ENCODE measurements around the gene PFKP. TPM values are rescaled to one million over a fixed set of nuclear protein-coding genes. Genes with fewer than 3 reads are reported as not detected.
A peak's percentile ranks its signal among the peaks of the same experiment; 100 is the strongest.

The PFKP gene
- total and polyA plus RNA-seq, 4 donors = 15.1 to 49.8 (median 31.8) TPM

DNA sequence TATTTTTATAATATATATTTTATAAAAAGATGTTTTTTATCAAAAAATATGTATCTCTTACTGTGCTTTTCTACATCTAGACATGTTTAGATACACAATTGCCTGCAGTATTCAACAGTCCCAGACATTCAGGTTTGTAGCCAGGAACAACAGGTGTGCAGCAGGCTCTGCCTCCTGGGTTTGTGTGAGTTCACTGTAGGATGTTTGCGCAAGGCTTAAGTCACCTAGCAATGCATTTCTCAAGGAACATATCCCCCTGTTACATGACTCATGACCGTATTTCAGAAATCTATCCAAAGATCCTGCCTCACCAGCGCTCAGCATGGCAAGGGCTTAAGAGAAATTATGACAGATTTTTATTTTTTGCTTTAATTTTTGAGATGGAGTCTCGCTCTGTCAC, 63.8 kb downstream of the PFKP start:
- Histone ChIP-seq H3K4me1 (ENCODE audit: control insufficient read depth in 5 of 5, insufficient read depth in 5 of 5, low read length in 5 of 5) (peaks cover 0 to 4% (median 1%) of the 10 kb centered on the region in 5 donors), H3K9ac (ENCODE audit: insufficient read depth in 1 of 2, low read length in 2 of 2) (no peak overlapping the region), H3K27me3 (ENCODE audit: control insufficient read depth in 3 of 3, insufficient read depth in 3 of 3, low read length in 2 of 3) (no peaks in the 10 kb centered on the region), H3K4me3 (no peak overlapping the region), H3K27ac (ENCODE audit: low read depth in 1 of 2, low read length in 1 of 2) (no peak overlapping the region), H3K9me3 (ENCODE audit: control insufficient read depth in 4 of 4, insufficient read depth in 3 of 4, low read length in 3 of 4) (no peaks in the 10 kb centered on the region), H3K36me3 (ENCODE audit: control insufficient read depth in 4 of 4, insufficient read depth in 4 of 4, low read length in 4 of 4) (peaks cover 16 to 26% (median 24%) of the 10 kb centered on the region in 4 donors)
- TF ChIP-seq, protein P1, sequence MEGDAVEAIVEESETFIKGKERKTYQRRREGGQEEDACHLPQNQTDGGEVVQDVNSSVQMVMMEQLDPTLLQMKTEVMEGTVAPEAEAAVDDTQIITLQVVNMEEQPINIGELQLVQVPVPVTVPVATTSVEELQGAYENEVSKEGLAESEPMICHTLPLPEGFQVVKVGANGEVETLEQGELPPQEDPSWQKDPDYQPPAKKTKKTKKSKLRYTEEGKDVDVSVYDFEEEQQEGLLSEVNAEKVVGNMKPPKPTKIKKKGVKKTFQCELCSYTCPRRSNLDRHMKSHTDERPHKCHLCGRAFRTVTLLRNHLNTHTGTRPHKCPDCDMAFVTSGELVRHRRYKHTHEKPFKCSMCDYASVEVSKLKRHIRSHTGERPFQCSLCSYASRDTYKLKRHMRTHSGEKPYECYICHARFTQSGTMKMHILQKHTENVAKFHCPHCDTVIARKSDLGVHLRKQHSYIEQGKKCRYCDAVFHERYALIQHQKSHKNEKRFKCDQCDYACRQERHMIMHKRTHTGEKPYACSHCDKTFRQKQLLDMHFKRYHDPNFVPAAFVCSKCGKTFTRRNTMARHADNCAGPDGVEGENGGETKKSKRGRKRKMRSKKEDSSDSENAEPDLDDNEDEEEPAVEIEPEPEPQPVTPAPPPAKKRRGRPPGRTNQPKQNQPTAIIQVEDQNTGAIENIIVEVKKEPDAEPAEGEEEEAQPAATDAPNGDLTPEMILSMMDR (IDR thresholded peaks at IDR 0.05; ENCODE audit: control extremely low read depth, extremely low read depth) = no peak
- DNase-seq = peak in 2 of 3 donors; percentile 14 to 50
- no peak for ATAC-seq (ENCODE audit: insufficient read depth, low FRiP score)
- WGBS, 2 donors = 79 to 88% methylated on average over 4 of the region's 4 CpGs

DNA sequence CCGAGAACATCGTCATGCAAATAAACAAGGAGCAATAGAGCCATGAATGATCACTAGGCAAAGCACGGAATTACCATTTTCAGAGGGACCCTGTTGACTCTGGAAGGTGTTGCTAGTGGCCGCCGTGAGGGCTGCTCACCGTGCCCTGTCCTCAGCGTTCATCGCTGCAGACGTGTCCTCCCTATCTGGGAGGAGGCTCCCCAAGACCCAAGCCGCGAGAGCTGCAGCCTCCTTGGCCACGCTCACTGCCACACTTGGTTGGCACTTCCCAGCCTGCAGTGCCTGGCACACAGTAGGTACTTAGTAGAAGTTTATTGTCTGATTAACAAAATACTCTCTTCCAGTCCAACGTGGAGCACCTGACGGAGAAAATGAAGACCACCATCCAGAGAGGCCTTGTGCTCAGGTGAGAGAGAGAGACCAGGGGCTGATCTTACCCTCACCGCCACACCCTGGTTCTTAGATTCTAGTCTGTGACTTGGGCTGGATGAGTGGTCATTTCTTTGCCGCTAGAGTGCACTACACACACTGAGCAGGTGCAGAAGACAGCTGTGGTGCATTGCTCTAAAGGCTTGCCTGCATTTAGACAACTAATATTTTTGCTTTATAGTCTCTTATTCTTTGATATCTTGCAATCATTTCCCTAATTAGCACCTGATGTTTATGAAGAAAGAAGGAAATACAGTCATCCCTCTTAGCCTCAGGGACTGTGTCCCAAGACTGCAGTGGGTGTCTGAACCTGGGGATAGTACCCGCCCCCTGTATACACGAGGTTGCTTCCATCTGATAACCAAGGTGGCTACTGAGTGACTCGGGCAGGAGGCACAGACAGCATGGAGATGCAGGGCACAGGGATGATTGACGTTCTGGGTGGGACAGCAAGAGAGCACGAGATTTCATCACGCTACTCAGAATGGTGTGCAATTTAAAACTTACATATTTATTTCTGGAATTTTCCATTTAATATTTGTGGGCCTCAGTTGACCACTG, 65.0 kb downstream of the PFKP start:
- Histone ChIP-seq H3K9me3 (ENCODE audit: control insufficient read depth in 4 of 4, insufficient read depth in 3 of 4, low read length in 3 of 4) (no peaks in the 10 kb centered on the region), H3K4me1 (ENCODE audit: control insufficient read depth in 5 of 5, insufficient read depth in 5 of 5, low read length in 5 of 5) (peaks cover 0 to 3% (median 2%) of the 10 kb centered on the region in 5 donors), H3K4me3 (no peak overlapping the region), H3K36me3 (ENCODE audit: control insufficient read depth in 4 of 4, insufficient read depth in 4 of 4, low read length in 4 of 4) (peaks cover 24 to 35% (median 32%) of the 10 kb centered on the region in 4 donors), H3K27me3 (ENCODE audit: control insufficient read depth in 3 of 3, insufficient read depth in 3 of 3, low read length in 2 of 3) (no peaks in the 10 kb centered on the region), H3K27ac (ENCODE audit: low read depth in 1 of 2, low read length in 1 of 2) (no peak overlapping the region), H3K9ac (ENCODE audit: insufficient read depth in 1 of 2, low read length in 2 of 2) (no peak overlapping the region)
- DNase-seq (no peak), ATAC-seq (ENCODE audit: insufficient read depth, low FRiP score) (no peak)
- TF ChIP-seq, protein P1 (IDR thresholded peaks at IDR 0.05; ENCODE audit: control extremely low read depth, extremely low read depth) = no peak
- 93 to 96% methylated on average over 22 of the region's 22 CpGs for WGBS, 2 donors

DNA sequence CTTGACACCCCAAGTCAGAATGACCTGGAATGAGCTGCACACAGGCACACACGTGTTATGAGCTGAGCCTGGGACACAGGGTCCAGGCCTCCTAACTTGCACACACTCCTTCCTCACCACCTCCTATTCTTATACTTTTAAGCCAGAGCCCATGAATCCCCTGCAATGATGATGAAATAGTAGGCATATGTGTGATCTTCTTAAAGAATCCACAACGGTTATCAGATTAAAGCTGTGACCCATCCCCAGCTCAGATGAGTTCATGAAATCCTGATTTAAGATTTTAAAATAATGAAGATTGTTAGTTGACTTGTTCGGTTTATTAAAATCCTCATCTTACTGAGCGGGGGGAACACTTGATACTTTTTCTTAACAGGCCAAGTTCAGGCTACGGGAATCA, 66.6 kb downstream of the PFKP start:
- Histone ChIP-seq H3K4me3 (no peak overlapping the region), H3K27ac (ENCODE audit: low read depth in 1 of 2, low read length in 1 of 2) (no peak overlapping the region), H3K9ac (ENCODE audit: insufficient read depth in 1 of 2, low read length in 2 of 2) (no peak overlapping the region), H3K4me1 (ENCODE audit: control insufficient read depth in 5 of 5, insufficient read depth in 5 of 5, low read length in 5 of 5) (peaks cover 0 to 3% (median 0%) of the 10 kb centered on the region in 5 donors), H3K36me3 (ENCODE audit: control insufficient read depth in 4 of 4, insufficient read depth in 4 of 4, low read length in 4 of 4) (peaks cover 34 to 50% (median 41%) of the 10 kb centered on the region in 4 donors), H3K9me3 (ENCODE audit: control insufficient read depth in 4 of 4, insufficient read depth in 3 of 4, low read length in 3 of 4) (no peaks in the 10 kb centered on the region), H3K27me3 (ENCODE audit: control insufficient read depth in 3 of 3, insufficient read depth in 3 of 3, low read length in 2 of 3) (no peaks in the 10 kb centered on the region)
- WGBS, 2 donors = 75 to 84% methylated on average over 5 of the region's 5 CpGs
- ATAC-seq (ENCODE audit: insufficient read depth, low FRiP score) = no peak
- TF ChIP-seq, protein P1 (IDR thresholded peaks at IDR 0.05; ENCODE audit: control extremely low read depth, extremely low read depth) = no peak
- DNase-seq = no peak

Measured in lung (tissue), 12 donors.